Panc1 (cell line): Measurements from ENCODE around the gene MED13L.
"Not testable (repeated sequence)": the region's sequence is repeated elsewhere in the genome, so short reads cannot be mapped to it uniquely, and the experiment has no call there.

ENCODE experiments used
- POLR2AphosphoS5 ChIP-seq: IDR thresholded peaks from 2 replicates; pipeline ENCODE4 v1.6.1; 2012; ENCODE audit warnings: mild to moderate bottlenecking, low read depth, low read length, moderate library complexity
- TF ChIP-seq, protein P1 (sequence below), 2 experiments: IDR thresholded peaks; 2 replicates each; pipeline ENCODE4 v1.6.1; 2011 to 2012; ENCODE audit warnings: low read depth in 2 of 2, control low read depth in 1 of 2, low read length in 1 of 2, mild to moderate bottlenecking in 1 of 2, moderate library complexity in 1 of 2; ENCODE audit not compliant: insufficient read depth in 1 of 2
- TF ChIP-seq, protein P2 (sequence below): fragments of 450-650 bp; IDR thresholded peaks from 2 replicates; pipeline ENCODE4 v1.5.1; 2017; ENCODE audit warnings: mild to moderate bottlenecking

DNA sequence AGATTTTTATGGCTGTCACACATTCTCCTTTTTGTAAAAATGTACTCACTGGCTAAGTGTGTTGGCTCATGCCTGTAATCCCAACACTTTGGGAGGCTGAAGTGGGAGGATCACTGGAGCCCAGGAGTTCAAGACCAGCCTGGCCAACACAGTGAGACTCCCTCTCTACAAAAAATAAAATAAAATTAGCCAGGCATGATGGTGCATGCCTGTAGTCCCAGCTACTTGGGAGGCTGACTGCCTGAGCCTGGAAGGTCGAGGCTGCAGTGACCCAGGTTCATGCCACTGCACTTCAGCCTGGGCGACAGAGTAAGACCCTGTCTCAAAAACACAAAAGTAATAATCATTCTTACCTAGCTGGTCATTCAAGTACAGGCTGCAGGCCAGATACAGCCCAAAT, 300.7 kb downstream of the MED13L start:
- TF ChIP-seq, protein P1, sequence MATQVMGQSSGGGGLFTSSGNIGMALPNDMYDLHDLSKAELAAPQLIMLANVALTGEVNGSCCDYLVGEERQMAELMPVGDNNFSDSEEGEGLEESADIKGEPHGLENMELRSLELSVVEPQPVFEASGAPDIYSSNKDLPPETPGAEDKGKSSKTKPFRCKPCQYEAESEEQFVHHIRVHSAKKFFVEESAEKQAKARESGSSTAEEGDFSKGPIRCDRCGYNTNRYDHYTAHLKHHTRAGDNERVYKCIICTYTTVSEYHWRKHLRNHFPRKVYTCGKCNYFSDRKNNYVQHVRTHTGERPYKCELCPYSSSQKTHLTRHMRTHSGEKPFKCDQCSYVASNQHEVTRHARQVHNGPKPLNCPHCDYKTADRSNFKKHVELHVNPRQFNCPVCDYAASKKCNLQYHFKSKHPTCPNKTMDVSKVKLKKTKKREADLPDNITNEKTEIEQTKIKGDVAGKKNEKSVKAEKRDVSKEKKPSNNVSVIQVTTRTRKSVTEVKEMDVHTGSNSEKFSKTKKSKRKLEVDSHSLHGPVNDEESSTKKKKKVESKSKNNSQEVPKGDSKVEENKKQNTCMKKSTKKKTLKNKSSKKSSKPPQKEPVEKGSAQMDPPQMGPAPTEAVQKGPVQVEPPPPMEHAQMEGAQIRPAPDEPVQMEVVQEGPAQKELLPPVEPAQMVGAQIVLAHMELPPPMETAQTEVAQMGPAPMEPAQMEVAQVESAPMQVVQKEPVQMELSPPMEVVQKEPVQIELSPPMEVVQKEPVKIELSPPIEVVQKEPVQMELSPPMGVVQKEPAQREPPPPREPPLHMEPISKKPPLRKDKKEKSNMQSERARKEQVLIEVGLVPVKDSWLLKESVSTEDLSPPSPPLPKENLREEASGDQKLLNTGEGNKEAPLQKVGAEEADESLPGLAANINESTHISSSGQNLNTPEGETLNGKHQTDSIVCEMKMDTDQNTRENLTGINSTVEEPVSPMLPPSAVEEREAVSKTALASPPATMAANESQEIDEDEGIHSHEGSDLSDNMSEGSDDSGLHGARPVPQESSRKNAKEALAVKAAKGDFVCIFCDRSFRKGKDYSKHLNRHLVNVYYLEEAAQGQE (IDR thresholded peaks at IDR 0.05; ENCODE audit: insufficient read depth in 1 of 2, low read depth in 2 of 2, low read length in 1 of 2), result not testable (repeated sequence)
- TF ChIP-seq, protein P2, sequence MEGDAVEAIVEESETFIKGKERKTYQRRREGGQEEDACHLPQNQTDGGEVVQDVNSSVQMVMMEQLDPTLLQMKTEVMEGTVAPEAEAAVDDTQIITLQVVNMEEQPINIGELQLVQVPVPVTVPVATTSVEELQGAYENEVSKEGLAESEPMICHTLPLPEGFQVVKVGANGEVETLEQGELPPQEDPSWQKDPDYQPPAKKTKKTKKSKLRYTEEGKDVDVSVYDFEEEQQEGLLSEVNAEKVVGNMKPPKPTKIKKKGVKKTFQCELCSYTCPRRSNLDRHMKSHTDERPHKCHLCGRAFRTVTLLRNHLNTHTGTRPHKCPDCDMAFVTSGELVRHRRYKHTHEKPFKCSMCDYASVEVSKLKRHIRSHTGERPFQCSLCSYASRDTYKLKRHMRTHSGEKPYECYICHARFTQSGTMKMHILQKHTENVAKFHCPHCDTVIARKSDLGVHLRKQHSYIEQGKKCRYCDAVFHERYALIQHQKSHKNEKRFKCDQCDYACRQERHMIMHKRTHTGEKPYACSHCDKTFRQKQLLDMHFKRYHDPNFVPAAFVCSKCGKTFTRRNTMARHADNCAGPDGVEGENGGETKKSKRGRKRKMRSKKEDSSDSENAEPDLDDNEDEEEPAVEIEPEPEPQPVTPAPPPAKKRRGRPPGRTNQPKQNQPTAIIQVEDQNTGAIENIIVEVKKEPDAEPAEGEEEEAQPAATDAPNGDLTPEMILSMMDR, result not testable (repeated sequence)
- not testable (repeated sequence) for TF ChIP-seq POLR2AphosphoS5
